GM12878 (cell line): ENCODE measurements around the gene SLC41A1.
"Not testable (repeated sequence)": the region's sequence is repeated elsewhere in the genome, so short reads cannot be mapped to it uniquely, and the experiment has no call there.

Source experiments
- CREM ChIP-seq: IDR thresholded peaks from 2 replicates; pipeline ENCODE4 v1.6.1; 2014; ENCODE audit warnings: antibody characterized with exemption, low read depth
- CTCF ChIP-seq, 3 experiments: IDR thresholded peaks in 2 of 3; conservative IDR thresholded peaks in 1 of 3; 2 replicates each; pipeline ENCODE4 v1.5.1; 2011; ENCODE audit warnings: low read depth in 3 of 3, low read length in 3 of 3, mild to moderate bottlenecking in 3 of 3, control low read depth in 2 of 3, moderate library complexity in 2 of 3, inconsistent platforms in 1 of 3, mixed read lengths in 1 of 3; ENCODE audit not compliant: control insufficient read depth in 2 of 3, insufficient read depth in 1 of 3; ENCODE audit errors: extremely low read depth in 1 of 3
- EGR1 ChIP-seq, 2 experiments: IDR thresholded peaks; 1 replicate in 1 of 2; 2 replicates in 1 of 2; pipeline ENCODE4 v1.6.1; 2011 to 2012; ENCODE audit warnings: low read depth in 2 of 2, low read length in 2 of 2, borderline replicate concordance in 1 of 2, mild to moderate bottlenecking in 1 of 2, moderate library complexity in 1 of 2
- GABPA ChIP-seq: IDR thresholded peaks from 2 replicates; pipeline ENCODE4 v1.6.1; 2014; ENCODE audit warnings: antibody characterized with exemption, low read depth, mild to moderate bottlenecking, inconsistent platforms
- MYC ChIP-seq: IDR thresholded peaks from 2 replicates; pipeline ENCODE4 v1.6.1; 2011; ENCODE audit warnings: mild to moderate bottlenecking, low read length, moderate library complexity, inconsistent platforms; ENCODE audit not compliant: insufficient read depth, insufficient replicate concordance, insufficient read length, severe bottlenecking
- POLR2AphosphoS2 ChIP-seq: IDR thresholded peaks from 2 replicates; pipeline ENCODE4 v1.6.1; 2011; ENCODE audit warnings: low read depth, mild to moderate bottlenecking, low read length, improper control_type of control experiment, moderate library complexity
- RFX5 ChIP-seq: IDR thresholded peaks from 2 replicates; pipeline ENCODE4 v1.6.1; 2011; ENCODE audit warnings: low read depth, low read length, improper control_type of control experiment
- TCF12 ChIP-seq: IDR thresholded peaks from 2 replicates; pipeline ENCODE4 v1.6.1; 2011; ENCODE audit warnings: low read depth, mild to moderate bottlenecking, low read length
- YBX1 ChIP-seq: fragments of 450-650 bp; IDR thresholded peaks from 2 replicates; pipeline ENCODE4 v1.6.1; 2016; ENCODE audit warnings: antibody characterized with exemption
- ZBTB33 ChIP-seq: fragments of 450-650 bp; IDR thresholded peaks from 2 replicates; pipeline ENCODE4 v1.6.1; 2017; ENCODE audit warnings: mild to moderate bottlenecking
- ZNF24 ChIP-seq: fragments of 450-650 bp; IDR thresholded peaks from 2 replicates; pipeline ENCODE4 v1.6.1; 2017; ENCODE audit warnings: antibody characterized with exemption, mild to moderate bottlenecking

GRCh38 chr1:205823260-205823659 is 10.3 kb upstream of the SLC41A1 start:
- TF ChIP-seq TCF12; CREM; EGR1 (IDR thresholded peaks at IDR 0.05; ENCODE audit: borderline replicate concordance in 1 of 2, low read depth in 2 of 2, low read length in 2 of 2); YBX1; GABPA; CTCF (IDR thresholded peaks at IDR 0.05 in 2 of 3, conservative IDR thresholded peaks at IDR 0.05 in 1 of 3; ENCODE audit: control insufficient read depth in 2 of 3, extremely low read depth in 1 of 3, insufficient read depth in 1 of 3, low read depth in 3 of 3, low read length in 3 of 3); RFX5; MYC; ZNF24; ZBTB33; POLR2AphosphoS2: not testable (repeated sequence)
